SK-N-SH treated with all-trans-retinoic acid at 6 μM for 48 hours (cell line): Measurements from ENCODE around the gene SLC7A8.
"Not testable (repeated sequence)": the region's sequence is repeated elsewhere in the genome, so short reads cannot be mapped to it uniquely, and the experiment has no call there.

Experiments
- ATAC-seq: fragments of 200-7000 bp; cut with Tn5 transposase; 3 replicates; pipeline ENCODE4 v1.9.1; 2020; ENCODE audit warnings: mild to moderate bottlenecking, moderate library complexity
- ARNTL ChIP-seq: fragments of 450-650 bp; formaldehyde crosslinking; IDR thresholded peaks from 2 replicates; pipeline ENCODE4 v1.5.0; 2020; ENCODE audit warnings: low read depth, mild to moderate bottlenecking, moderate library complexity, borderline replicate concordance
- BACH2 ChIP-seq: fragments of 250-450 bp; sonication (Bioruptor Pico); IDR thresholded peaks from 2 replicates; pipeline ENCODE4 v1.9.0; 2021; ENCODE audit warnings: mild to moderate bottlenecking, borderline replicate concordance
- CREB5 ChIP-seq: fragments of 250-450 bp; sonication (Bioruptor Pico); IDR thresholded peaks from 2 replicates; pipeline ENCODE4 v1.5.1; 2020; ENCODE audit warnings: low read depth, mild to moderate bottlenecking, moderate library complexity
- CSDC2 ChIP-seq: fragments of 250-450 bp; sonication (Bioruptor Pico); IDR thresholded peaks from 2 replicates; pipeline ENCODE4 v1.5.0; 2020; ENCODE audit warnings: mild to moderate bottlenecking, moderate library complexity
- ESRRG ChIP-seq: fragments of 250-450 bp; sonication (Bioruptor Pico); IDR thresholded peaks from 2 replicates; pipeline ENCODE4 v1.6.1; 2021; ENCODE audit warnings: mild to moderate bottlenecking
- GLIS3 ChIP-seq: fragments of 250-450 bp; sonication (Bioruptor Pico); IDR thresholded peaks from 2 replicates; pipeline ENCODE4 v1.5.0; 2020; ENCODE audit warnings: mild to moderate bottlenecking, moderate library complexity
- ISL1 ChIP-seq: fragments of 250-450 bp; sonication (Bioruptor Pico); IDR thresholded peaks from 2 replicates; pipeline ENCODE4 v2.1.2; 2022; ENCODE audit warnings: mild to moderate bottlenecking, moderate library complexity
- OSR1 ChIP-seq: fragments of 250-450 bp; sonication (Bioruptor Pico); IDR thresholded peaks from 2 replicates; pipeline ENCODE4 v1.8.0; 2022; ENCODE audit warnings: moderate library complexity, mild to moderate bottlenecking, inconsistent platforms
- PATZ1 ChIP-seq: fragments of 250-450 bp; sonication (Bioruptor Pico); IDR thresholded peaks from 2 replicates; pipeline ENCODE4 v1.8.0; 2020; ENCODE audit warnings: mild to moderate bottlenecking, moderate library complexity, borderline replicate concordance
- POU6F1 ChIP-seq: fragments of 250-450 bp; sonication (Bioruptor Pico); IDR thresholded peaks from 2 replicates; pipeline ENCODE4 v1.8.0; 2021; ENCODE audit warnings: low read depth, mild to moderate bottlenecking, moderate library complexity, borderline replicate concordance
- PPARA ChIP-seq: fragments of 250-450 bp; sonication (Bioruptor Pico); IDR thresholded peaks from 2 replicates; pipeline ENCODE4 v1.5.0; 2020; ENCODE audit warnings: mild to moderate bottlenecking, borderline replicate concordance
- RARB ChIP-seq: fragments of 250-450 bp; sonication (Bioruptor Pico); IDR thresholded peaks from 2 replicates; pipeline ENCODE4 v1.8.0; 2021; ENCODE audit warnings: mild to moderate bottlenecking, moderate library complexity
- SNAI2 ChIP-seq: fragments of 250-450 bp; sonication (Bioruptor Pico); IDR thresholded peaks from 2 replicates; pipeline ENCODE4 v1.5.0; 2020; ENCODE audit warnings: mild to moderate bottlenecking, moderate library complexity
- TCF4 ChIP-seq: fragments of 250-450 bp; sonication (Bioruptor Pico); IDR thresholded peaks from 2 replicates; pipeline ENCODE4 v1.8.0; 2021; ENCODE audit warnings: mild to moderate bottlenecking, moderate library complexity, borderline replicate concordance
- TOX ChIP-seq: fragments of 250-450 bp; sonication (Bioruptor Pico); IDR thresholded peaks from 2 replicates; pipeline ENCODE4 v1.8.0; 2021; ENCODE audit warnings: mild to moderate bottlenecking, moderate library complexity, borderline replicate concordance
- ZFP3 ChIP-seq: fragments of 250-450 bp; sonication (Bioruptor Pico); IDR thresholded peaks from 2 replicates; pipeline ENCODE4 v1.5.0; 2020; ENCODE audit warnings: mild to moderate bottlenecking, moderate library complexity
- ZFP30 ChIP-seq: fragments of 450-650 bp; formaldehyde crosslinking; IDR thresholded peaks from 2 replicates; pipeline ENCODE4 v1.5.0; 2022; ENCODE audit warnings: mild to moderate bottlenecking, moderate library complexity
- ZNF565 ChIP-seq: fragments of 450-650 bp; formaldehyde crosslinking; conservative IDR thresholded peaks from 2 replicates; pipeline ENCODE4 v1.5.0; 2020; ENCODE audit warnings: low read depth, mild to moderate bottlenecking, moderate library complexity
- ZNF70 ChIP-seq: fragments of 450-650 bp; formaldehyde crosslinking; IDR thresholded peaks from 2 replicates; pipeline ENCODE4 v1.5.0; 2020; ENCODE audit warnings: mild to moderate bottlenecking, moderate library complexity
- ZNF8 ChIP-seq: fragments of 450-650 bp; formaldehyde crosslinking; IDR thresholded peaks from 2 replicates; pipeline ENCODE4 v1.5.0; 2020; ENCODE audit warnings: mild to moderate bottlenecking, moderate library complexity

The SLC7A8 gene

GRCh38 chr14:23183479-23183878 is at the start of gene SLC7A8:
Gene SLC7A8 (minus strand): TSS chr14:23183660. CDS start chr14:23182914, 746 bp downstream.
- ATAC-seq = peak; percentile 73
- no peak for TF ChIP-seq ZNF8 (CRISPR knock-in tag)
- no peak for TF ChIP-seq BACH2 (CRISPR knock-in tag)
- no peak for TF ChIP-seq SNAI2 (CRISPR knock-in tag)
- TF ChIP-seq CSDC2 (CRISPR knock-in tag) = no peak
- no peak for TF ChIP-seq PPARA
- TF ChIP-seq ZFP3 (CRISPR knock-in tag) = no peak
- TF ChIP-seq TOX = no peak
- TF ChIP-seq RARB (CRISPR knock-in tag) = no peak
- TF ChIP-seq ZNF70 = no peak
- TF ChIP-seq ESRRG (CRISPR knock-in tag) = no peak
- no peak for TF ChIP-seq POU6F1 (CRISPR knock-in tag)
- no peak for TF ChIP-seq PATZ1 (CRISPR knock-in tag)
- TF ChIP-seq TCF4 = no peak
- TF ChIP-seq OSR1 (CRISPR knock-in tag) = no peak
- TF ChIP-seq ARNTL (CRISPR knock-in tag) = no peak
- TF ChIP-seq, all 23 proteins: peak for 0

GRCh38 chr14:23232241-23232808 is 48.9 kb upstream of the SLC7A8 start:
- ATAC-seq = not testable (repeated sequence)

- ATAC-seq = no peak
Observed at GRCh38 chr14:23228812-23229211, 45.4 kb upstream of the SLC7A8 start.

GRCh38 chr14:23227566-23227965 is 44.1 kb upstream of the SLC7A8 start:
- TF ChIP-seq ARNTL (CRISPR knock-in tag) (no peak), ESRRG (CRISPR knock-in tag) (no peak), ZNF565 (CRISPR knock-in tag) (no peak), OSR1 (CRISPR knock-in tag) (no peak)
- no peak for ATAC-seq

More at GRCh38 chr14:23228812-23229211, 45.4 kb upstream of the SLC7A8 start:
- TF ChIP-seq OSR1 (CRISPR knock-in tag) (no peak), CREB5 (CRISPR knock-in tag) (no peak), ISL1 (CRISPR knock-in tag) (no peak), TOX (no peak)

- ATAC-seq = not testable (repeated sequence)
Observed at GRCh38 chr14:23224958-23225357, 41.5 kb upstream of the SLC7A8 start.

- TF ChIP-seq ARNTL (CRISPR knock-in tag) = no peak
- no peak for TF ChIP-seq ZNF565 (CRISPR knock-in tag)
- no peak for TF ChIP-seq PATZ1 (CRISPR knock-in tag)
- no peak for TF ChIP-seq ISL1 (CRISPR knock-in tag)
- TF ChIP-seq SNAI2 (CRISPR knock-in tag) = no peak
- no peak for TF ChIP-seq GLIS3 (CRISPR knock-in tag)
- no peak for TF ChIP-seq PPARA
- TF ChIP-seq OSR1 (CRISPR knock-in tag) = no peak
- no peak for TF ChIP-seq ZFP30 (CRISPR knock-in tag)
- TF ChIP-seq TCF4 = no peak
- ATAC-seq = no peak
Observed at GRCh38 chr14:23219075-23219474, 35.6 kb upstream of the SLC7A8 start.
